BLaER1 treated with 17β-estradiol and CSF1 and Interleukin-3, amounts not matched to agents 10 nM and 100 nM (cell line): ENCODE data around the gene ARHGEF40.

ENCODE experiments used
- H3K27ac ChIP-seq, 11 experiments: shearing (Covaris generic); formaldehyde crosslinking; 2 replicates each; pipeline ENCODE4 v1.8.1; 2022
- H3K27me3 ChIP-seq, 11 experiments: shearing (Covaris generic); formaldehyde crosslinking; 2 replicates each; pipeline ENCODE4 v1.8.1; 2022
- H3K36me3 ChIP-seq, 11 experiments: shearing (Covaris generic); formaldehyde crosslinking; 2 replicates each; pipeline ENCODE4 v1.8.1; 2022
- H3K4me1 ChIP-seq, 10 experiments: shearing (Covaris generic); formaldehyde crosslinking; 2 replicates each; pipeline ENCODE4 v1.8.1; 2022
- H3K4me2 ChIP-seq, 11 experiments: shearing (Covaris generic); formaldehyde crosslinking; 2 replicates each; pipeline ENCODE4 v1.8.1; 2022
- H3K4me3 ChIP-seq, 10 experiments: shearing (Covaris generic); formaldehyde crosslinking; 2 replicates each; pipeline ENCODE4 v1.8.1; 2022
- H3K9ac ChIP-seq, 11 experiments: shearing (Covaris generic); formaldehyde crosslinking; 2 replicates each; pipeline ENCODE4 v1.8.1; 2022
- H3K9me3 ChIP-seq, 11 experiments: shearing (Covaris generic); formaldehyde crosslinking; replicated peaks in 1 of 11; 2 replicates each; pipeline ENCODE4 v1.8.1; 2022
- H4K20me1 ChIP-seq, 11 experiments: shearing (Covaris generic); formaldehyde crosslinking; 2 replicates each; pipeline ENCODE4 v1.8.1; 2022
- Cebpa-rat ChIP-seq, 11 experiments: shearing (Covaris generic); IDR thresholded peaks; 2 replicates each; pipeline ENCODE4 v1.8.1; 2022

ARHGEF40 gene

DNA sequence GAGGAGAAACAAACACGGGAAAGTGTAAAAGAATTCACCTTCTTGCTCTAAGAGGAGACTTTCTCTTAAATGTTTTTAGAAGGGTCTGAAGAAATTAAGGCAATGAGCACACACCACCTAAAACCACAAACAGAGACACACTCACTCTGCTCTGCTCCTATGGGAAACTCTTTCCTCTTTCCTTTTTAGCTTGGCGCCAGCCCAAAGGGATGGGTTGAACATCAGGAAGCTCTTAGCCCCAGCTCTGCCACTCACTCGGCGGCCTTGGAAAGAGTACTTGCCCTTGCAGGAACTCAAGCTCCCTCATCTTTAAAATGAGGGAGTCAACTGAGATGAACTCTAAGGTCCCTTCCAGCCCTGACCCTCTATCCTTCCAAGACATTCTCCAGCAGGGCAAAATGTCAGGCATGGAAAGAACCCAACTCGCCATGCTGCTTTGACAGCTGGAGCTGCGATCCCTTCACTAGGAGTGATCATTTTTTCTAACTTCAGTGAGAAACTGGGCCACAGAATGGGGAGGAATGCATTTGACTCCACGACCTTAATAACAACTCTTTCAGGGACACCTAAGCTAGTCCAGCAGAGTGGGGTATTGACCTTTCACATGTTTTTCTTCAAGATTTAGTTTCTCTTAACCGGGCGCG lies 13.5 kb upstream of the ARHGEF40 start:
- no peak overlapping the region for H3K27ac ChIP-seq
- H3K36me3 ChIP-seq = no peaks in the 10 kb centered on the region
- H3K27me3 ChIP-seq = no peaks in the 10 kb centered on the region
- no peaks in the 10 kb centered on the region for H3K9me3 ChIP-seq
- H3K4me2 ChIP-seq = peak overlapping the region in 1 of 11 experiments; percentile 10; a peak in 1 of 22 replicates
- no peak for TF ChIP-seq Cebpa-rat (IDR thresholded peaks at IDR 0.05)
- no peaks in the 10 kb centered on the region; a peak in 1 of 22 replicates for H4K20me1 ChIP-seq
- H3K4me3 ChIP-seq = no peak overlapping the region
- H3K4me1 ChIP-seq = peaks cover 0 to 10% (median 0%) of the 10 kb centered on the region in 10 experiments; a peak in 1 of 20 replicates
- H3K9ac ChIP-seq = no peak overlapping the region

DNA sequence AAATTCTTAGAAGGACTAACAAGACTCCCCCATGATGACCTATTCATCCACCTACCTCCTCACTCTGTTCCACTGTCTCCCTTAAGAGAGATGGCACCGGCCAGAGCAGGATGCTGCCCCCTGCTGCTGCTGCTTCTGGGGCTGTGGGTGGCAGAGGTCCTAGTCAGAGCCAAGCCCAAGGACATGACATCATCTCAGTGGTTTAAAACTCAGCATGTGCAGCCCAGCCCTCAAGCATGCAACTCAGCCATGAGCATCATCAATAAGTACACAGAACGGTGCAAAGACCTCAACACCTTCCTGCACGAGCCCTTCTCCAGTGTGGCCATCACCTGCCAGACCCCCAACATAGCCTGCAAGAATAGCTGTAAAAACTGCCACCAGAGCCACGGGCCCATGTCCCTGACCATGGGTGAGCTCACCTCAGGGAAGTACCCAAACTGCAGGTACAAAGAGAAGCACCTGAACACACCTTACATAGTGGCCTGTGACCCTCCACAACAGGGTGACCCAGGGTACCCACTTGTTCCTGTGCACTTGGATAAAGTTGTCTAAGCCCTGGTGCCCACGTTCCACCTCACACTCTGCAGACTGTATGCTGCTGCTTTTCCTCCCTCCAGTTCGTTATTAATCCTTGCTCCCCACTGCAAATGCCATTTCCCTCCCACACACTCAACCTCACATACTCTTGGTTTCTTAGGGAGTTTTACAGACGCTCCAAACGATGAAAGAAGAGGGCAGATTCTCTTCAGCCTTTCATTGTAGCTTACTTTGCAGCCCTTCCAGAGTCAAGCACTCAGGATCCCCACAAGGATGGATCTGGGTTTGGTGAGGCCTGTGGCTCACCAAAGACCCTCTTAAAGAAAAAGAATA lies 12.1 kb upstream of the ARHGEF40 start, which contains the start of gene RNASE8:
Gene RNASE8, plus strand, starts transcription at position 20 of the 873 bp plus-strand sequence. Its CDS starts 71 bp downstream, at position 91.
- Histone ChIP-seq H3K9me3 (no peaks in the 10 kb centered on the region), H3K27me3 (no peaks in the 10 kb centered on the region), H3K4me1 (peaks cover 0 to 14% (median 9%) of the 10 kb centered on the region in 10 experiments; a peak in 17 of 20 replicates), H3K27ac (no peak within 1 kb of the TSS), H3K4me3 (no peak within 1 kb of the TSS), H4K20me1 (no peaks in the 10 kb centered on the region; a peak in 1 of 22 replicates), H3K36me3 (no peaks in the 10 kb centered on the region), H3K4me2 (peak within 1 kb of the TSS in 1 of 11 experiments; percentile 10; a peak in 1 of 22 replicates), H3K9ac (no peak within 1 kb of the TSS)
- no peak for TF ChIP-seq Cebpa-rat (IDR thresholded peaks at IDR 0.05)

DNA sequence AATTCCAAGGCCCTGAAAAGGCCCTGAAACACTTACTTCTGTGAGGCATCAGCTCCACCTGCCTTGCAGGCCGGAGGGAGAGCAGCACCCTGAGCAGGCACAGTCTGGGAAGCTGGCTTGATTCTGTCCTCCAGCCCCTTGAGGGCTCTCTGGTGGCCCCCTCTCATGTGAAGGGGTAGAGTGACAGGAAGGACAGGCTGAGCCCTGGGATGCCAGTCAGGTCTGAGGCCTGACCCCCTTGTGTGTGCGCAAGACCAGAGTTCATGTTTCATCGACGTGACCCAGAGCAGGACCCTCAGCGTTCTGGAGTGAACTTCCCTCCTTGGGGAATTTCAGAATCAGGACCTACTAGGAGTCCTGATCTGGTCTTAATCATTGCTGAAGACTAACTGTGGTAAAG lies 11.2 kb upstream of the ARHGEF40 start:
- Histone ChIP-seq H3K4me3 (no peak overlapping the region), H3K27me3 (no peaks in the 10 kb centered on the region), H3K36me3 (no peaks in the 10 kb centered on the region), H3K4me2 (no peak overlapping the region), H3K9me3 (no peaks in the 10 kb centered on the region), H3K27ac (no peak overlapping the region), H3K4me1 (peaks cover 0 to 21% (median 17%) of the 10 kb centered on the region in 10 experiments; a peak in 17 of 20 replicates), H3K9ac (no peak overlapping the region), H4K20me1 (no peaks in the 10 kb centered on the region; a peak in 1 of 22 replicates)
- TF ChIP-seq Cebpa-rat (IDR thresholded peaks at IDR 0.05) = no peak

DNA sequence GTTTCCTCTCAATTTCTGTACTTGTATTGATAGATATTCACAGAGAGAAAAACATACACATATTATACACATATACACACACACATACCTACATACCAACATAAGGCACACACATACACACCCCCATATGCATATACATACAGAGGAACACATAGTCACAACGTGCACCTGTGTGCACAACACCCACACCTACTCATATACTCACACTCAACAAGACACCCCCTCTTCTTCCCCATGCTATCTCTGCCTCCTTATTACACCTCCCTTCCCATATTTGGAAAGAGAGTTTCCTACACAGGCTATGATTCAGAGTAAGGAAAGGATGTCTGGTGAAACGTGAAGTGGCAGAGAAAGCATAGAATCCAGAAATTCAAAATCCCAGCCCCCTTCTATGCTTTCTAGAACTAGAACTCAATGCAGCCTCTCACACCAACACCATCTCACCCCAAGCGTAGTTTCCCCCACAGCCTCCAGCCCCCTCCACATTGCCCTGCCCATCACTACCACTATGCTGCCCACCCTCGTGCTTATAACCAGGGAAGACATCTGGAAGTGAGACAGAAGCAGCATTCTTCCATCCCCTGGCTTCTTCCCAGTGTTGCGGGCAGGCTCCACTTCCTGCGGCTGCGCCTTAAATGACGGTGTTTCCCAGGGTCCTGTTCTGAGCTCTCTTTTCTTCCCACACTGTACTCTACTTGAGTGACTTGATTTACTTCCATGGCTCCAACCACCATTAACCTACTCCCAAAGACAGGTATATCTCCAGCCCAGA lies 10.1 kb upstream of the ARHGEF40 start:
- Histone ChIP-seq H3K4me3 (no peak overlapping the region), H3K27me3 (no peaks in the 10 kb centered on the region), H4K20me1 (no peaks in the 10 kb centered on the region; a peak in 1 of 22 replicates), H3K27ac (no peak overlapping the region), H3K9me3 (no peaks in the 10 kb centered on the region), H3K9ac (no peak overlapping the region), H3K4me1 (peaks cover 0 to 21% (median 17%) of the 10 kb centered on the region in 10 experiments; a peak in 17 of 20 replicates), H3K36me3 (no peaks in the 10 kb centered on the region), H3K4me2 (no peak overlapping the region; a peak in 1 of 22 replicates)
- TF ChIP-seq Cebpa-rat (IDR thresholded peaks at IDR 0.05) = no peak

DNA sequence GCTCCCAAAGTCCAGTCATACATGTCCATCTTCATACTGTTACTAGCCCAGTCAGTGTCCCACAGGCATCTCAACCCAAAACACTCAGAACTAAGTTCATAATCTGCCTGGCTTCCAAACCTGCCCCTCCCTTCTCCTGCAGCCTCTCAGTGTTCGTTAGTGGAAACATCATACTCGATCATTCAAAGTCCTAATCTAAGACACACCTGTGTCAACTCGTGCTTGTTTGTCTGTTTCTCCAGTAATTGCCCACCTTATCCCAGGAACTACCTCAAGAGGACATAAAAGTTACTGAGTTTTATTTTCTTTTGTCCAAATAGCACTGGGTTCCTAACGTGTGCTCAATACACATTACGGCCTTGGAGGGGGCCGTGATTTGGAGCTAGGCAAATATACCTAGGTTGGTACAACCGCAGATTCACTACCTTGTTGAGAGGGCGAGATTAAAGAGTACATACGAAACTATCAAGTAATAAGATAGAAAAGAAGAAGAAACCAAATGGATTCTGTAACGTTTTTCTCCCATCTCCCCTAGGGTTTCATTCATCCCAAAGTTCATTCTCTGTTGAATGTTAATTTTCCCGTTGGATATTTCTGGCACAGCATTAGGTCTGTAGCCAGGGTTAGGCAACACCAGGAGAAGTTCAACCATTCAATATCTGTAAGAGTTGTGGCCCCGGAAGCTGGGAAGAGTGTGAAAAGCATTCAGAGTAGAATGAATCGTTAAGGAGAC lies 9.3 kb upstream of the ARHGEF40 start:
- H3K4me2 ChIP-seq = no peak overlapping the region
- peaks cover 0 to 21% (median 17%) of the 10 kb centered on the region in 10 experiments; a peak in 17 of 20 replicates for H3K4me1 ChIP-seq
- no peak overlapping the region for H3K9ac ChIP-seq
- H3K27me3 ChIP-seq = no peaks in the 10 kb centered on the region
- no peaks in the 10 kb centered on the region for H3K9me3 ChIP-seq
- TF ChIP-seq Cebpa-rat (IDR thresholded peaks at IDR 0.05) = no peak
- no peak overlapping the region for H3K4me3 ChIP-seq
- no peaks in the 10 kb centered on the region for H3K36me3 ChIP-seq
- no peak overlapping the region for H3K27ac ChIP-seq
- no peaks in the 10 kb centered on the region; a peak in 1 of 22 replicates for H4K20me1 ChIP-seq

DNA sequence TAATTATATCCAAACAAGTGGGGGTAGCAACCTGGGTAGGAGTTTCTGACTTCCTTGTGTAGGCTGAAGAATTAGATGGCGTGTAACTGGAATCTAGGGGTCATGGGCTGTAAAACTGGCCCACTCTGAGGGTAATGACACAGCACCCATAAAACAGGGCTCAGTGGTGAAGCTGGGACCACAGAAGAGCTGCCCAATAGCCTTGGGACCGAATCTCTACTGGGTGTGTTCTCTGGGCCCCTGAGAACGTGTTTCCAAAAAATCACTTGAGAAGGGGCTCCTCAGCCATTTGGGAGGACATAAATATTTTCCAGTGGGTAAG lies 8.8 kb upstream of the ARHGEF40 start:
- H3K9me3 ChIP-seq = no peaks in the 10 kb centered on the region
- H3K4me2 ChIP-seq = no peak overlapping the region
- no peak overlapping the region for H3K27ac ChIP-seq
- no peaks in the 10 kb centered on the region for H3K27me3 ChIP-seq
- H3K4me1 ChIP-seq = peaks cover 0 to 21% (median 17%) of the 10 kb centered on the region in 10 experiments; a peak in 17 of 20 replicates
- no peak overlapping the region for H3K9ac ChIP-seq
- no peaks in the 10 kb centered on the region; a peak in 1 of 22 replicates for H4K20me1 ChIP-seq
- no peak overlapping the region for H3K4me3 ChIP-seq
- no peaks in the 10 kb centered on the region for H3K36me3 ChIP-seq
- no peak for TF ChIP-seq Cebpa-rat (IDR thresholded peaks at IDR 0.05)

DNA sequence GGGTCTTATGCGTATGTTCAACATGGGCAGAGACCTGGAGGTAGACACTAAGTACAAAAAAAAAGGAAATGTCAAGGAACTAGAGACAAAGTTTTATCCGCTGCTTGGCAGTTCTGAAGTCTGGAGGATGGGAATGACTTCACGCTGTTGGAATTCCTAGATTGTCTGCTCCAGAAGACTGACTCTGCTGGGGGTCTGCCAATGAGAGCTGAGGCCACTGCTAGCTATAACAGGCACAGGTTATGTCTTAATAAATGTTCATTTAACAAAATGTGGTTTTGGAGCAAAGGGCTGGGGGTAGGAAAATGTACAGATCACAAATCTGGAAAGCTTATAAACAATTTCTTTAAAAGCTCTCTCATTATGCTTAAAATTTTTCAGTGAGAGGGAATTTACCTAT lies 6.6 kb upstream of the ARHGEF40 start:
- Histone ChIP-seq H3K27me3 (peaks cover 0 to 4% (median 3%) of the 10 kb centered on the region in 11 experiments; a peak in 17 of 22 replicates), H3K4me3 (no peak overlapping the region), H3K27ac (peak overlapping the region in 3 of 11 experiments; percentile 16 to 33 (median 31); a peak in 2 of 22 replicates), H3K36me3 (no peaks in the 10 kb centered on the region), H3K4me2 (peak overlapping the region in 8 of 11 experiments; percentile 31 to 72 (median 59); a peak in 16 of 22 replicates), H3K4me1 (peaks cover 3 to 19% (median 17%) of the 10 kb centered on the region in 10 experiments; a peak in 18 of 20 replicates), H3K9me3 (no peaks in the 10 kb centered on the region), H4K20me1 (peaks cover 0 to under 1% (median 0%) of the 10 kb centered on the region in 11 experiments; a peak in 2 of 22 replicates), H3K9ac (no peak overlapping the region)
- no peak for TF ChIP-seq Cebpa-rat (IDR thresholded peaks at IDR 0.05)

DNA sequence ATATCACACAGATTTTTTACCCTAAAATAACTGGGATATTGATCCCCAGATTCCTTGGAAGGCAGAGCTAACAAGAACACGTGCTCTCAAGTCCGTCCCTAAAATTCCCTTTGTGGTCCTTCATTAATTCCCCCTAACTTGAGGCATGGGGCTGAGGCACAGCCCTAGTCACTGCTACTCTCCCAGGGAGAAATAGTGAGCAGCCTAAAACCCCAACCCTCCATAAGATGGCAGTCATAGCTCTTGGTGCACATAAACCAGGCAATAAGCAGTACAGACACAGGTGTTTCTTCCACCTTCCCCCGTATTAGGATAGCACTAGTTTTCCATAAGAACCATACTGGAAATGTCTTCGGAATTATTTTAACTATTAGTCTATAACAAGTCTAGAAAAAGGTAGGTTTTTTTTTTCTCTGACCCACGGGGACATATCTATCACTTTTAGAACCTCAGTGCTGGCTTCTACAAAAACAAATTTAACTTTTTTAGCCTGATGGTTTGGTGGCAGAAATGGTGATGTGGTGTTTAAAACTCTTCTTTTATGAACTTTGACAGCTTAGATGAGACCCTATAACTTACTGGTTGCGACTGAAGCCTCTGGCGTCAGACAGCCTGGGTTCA lies 3.1 kb upstream of the ARHGEF40 start:
- H4K20me1 ChIP-seq = peaks cover 0 to 14% (median 0%) of the 10 kb centered on the region in 11 experiments; a peak in 4 of 22 replicates
- H3K36me3 ChIP-seq = no peaks in the 10 kb centered on the region
- H3K27ac ChIP-seq = no peak overlapping the region
- no peak overlapping the region for H3K9ac ChIP-seq
- no peaks in the 10 kb centered on the region for H3K9me3 ChIP-seq
- H3K4me1 ChIP-seq = peaks cover 18 to 46% (median 40%) of the 10 kb centered on the region in 10 experiments
- H3K27me3 ChIP-seq = peaks cover 10 to 22% (median 18%) of the 10 kb centered on the region in 11 experiments; a peak in 21 of 22 replicates
- no peak overlapping the region for H3K4me3 ChIP-seq
- H3K4me2 ChIP-seq = no peak overlapping the region
- no peak for TF ChIP-seq Cebpa-rat (IDR thresholded peaks at IDR 0.05)
